ENCODE results near the gene CHMP6. TPM values are rescaled to one million over a fixed set of nuclear protein-coding genes. Genes with fewer than 3 reads are reported as not detected.

Gene CHMP6
- total RNA-seq (2014; rRNA removed; shearing (Covaris generic)) (7.9 and 10.8 TPM in 2 replicates), total RNA-seq (2022) (23.6 and 23.8 TPM in 2 replicates), Bru-seq, nascent RNA (percentile 40 among the genes with signal in this experiment), BruChase-seq, experiment 1, labeled RNA remaining after a 6-hour chase (percentile 48 among the genes with signal in this experiment), BruChase-seq, experiment 2, labeled RNA remaining after a 2-hour chase (percentile 48 among the genes with signal in this experiment)
- long read RNA-seq, transcript CHMP6-201 (8 exons, 1,664 nt): major isoform, 52 of 66 reads
- long read RNA-seq, partial matches to known transcripts: 7 of 66 reads
- long read RNA-seq, other reads (novel, unspliced or antisense): 6 of 66 reads

DNA sequence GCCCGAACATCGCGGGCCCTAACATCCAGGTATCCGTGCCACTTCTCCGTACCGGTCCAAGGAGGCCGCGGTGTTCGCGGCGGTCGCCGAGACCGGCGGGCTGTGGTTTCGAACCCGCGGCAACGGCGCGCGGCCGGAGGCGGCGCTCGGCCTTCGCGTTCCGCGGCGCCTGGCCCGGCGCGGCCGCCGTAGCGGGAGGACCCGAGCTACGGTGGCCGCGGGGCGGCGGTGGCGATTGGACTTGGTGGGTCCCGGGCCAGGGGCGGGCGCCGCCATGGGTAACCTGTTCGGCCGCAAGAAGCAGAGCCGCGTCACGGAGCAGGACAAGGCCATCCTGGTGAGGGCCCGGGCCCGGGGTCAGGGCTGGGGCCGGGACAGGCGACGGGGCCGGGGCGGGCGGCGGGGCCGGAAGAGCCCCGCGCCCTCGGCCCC lies at the start of gene CHMP6:
Gene CHMP6, plus strand, starts transcription at position 197 of the 432 bp plus-strand sequence. Its CDS starts 78 bp downstream, at position 275.
- no TSS peak for BruUV-seq (replicated peaks)
- H3K4me3 ChIP-seq (ENCODE audit: low read depth, low read length, poor library complexity, severe bottlenecking): peak within 1 kb of the TSS; percentile 82
- intact Hi-C loops (cut with micrococcal nuclease; ENCODE audit: unreplicated experiment): no loop called here

DNA sequence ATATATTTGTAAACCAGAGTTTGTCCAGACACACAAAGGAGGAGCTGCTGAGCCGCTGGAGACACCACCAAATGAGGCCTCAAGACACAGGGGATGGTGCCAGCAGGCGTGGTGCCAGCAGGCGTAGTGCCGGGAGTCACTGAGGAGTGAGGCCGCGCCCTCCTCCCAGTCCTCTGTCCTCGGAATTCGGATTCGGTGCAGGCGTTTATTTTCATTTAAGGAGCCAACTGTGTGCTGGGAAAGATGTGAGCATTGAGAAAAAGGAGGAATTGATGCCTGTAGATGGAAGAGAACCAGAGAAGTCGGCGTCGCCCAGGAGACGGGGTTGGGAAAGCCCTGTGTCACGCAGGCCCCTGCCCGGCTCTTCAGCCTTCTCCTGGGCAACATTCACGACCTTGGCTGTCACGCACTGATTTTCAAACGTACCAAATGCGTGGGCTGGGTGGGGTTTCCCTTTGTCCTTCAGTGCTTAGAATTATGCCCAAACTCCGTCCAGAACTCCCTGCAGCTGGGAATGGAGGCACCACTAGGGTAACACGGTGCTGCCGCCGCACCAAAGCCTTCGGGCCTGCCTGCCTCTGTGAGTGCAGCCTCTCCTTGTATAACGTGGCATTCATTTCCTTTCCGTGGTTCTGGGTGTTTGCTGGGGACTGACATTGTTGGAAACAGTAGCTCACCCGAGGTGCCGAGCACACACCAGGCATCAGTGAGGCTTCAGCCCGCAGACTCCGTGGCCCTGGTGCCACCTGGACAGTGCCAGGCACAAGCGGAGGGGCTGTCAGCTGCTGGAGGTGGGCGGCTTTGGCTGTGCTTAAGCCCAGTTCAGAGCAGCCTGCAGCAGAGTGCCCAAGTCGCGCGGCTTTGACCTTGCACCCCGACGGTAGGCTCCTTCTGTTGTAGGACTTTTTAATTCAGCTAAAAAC lies 49.0 kb upstream of the CHMP6 start:
- no peak for DNase-seq (ENCODE audit: low spot score)
- Histone ChIP-seq H2AFZ (ENCODE audit: low read length) (no peak overlapping the region), H3K27ac (ENCODE audit: low read depth, low read length, poor library complexity, severe bottlenecking) (no peak overlapping the region), H3K4me1 (ENCODE audit: insufficient read depth, low read length, poor library complexity, severe bottlenecking) (peaks cover 12% of the 10 kb centered on the region), H3K4me3 (ENCODE audit: low read depth, low read length, poor library complexity, severe bottlenecking) (no peak overlapping the region), H4K20me1 (ENCODE audit: insufficient read depth, low read length) (no peaks in the 10 kb centered on the region), H3K79me2 (ENCODE audit: insufficient read depth, low read depth, low read length) (no peaks in the 10 kb centered on the region), H3K36me3 (ENCODE audit: insufficient read depth, low read length) (peaks cover 18% of the 10 kb centered on the region), H3K9me3 (ENCODE audit: low read length) (no peaks in the 10 kb centered on the region), H3K4me2 (ENCODE audit: low read length) (no peak overlapping the region), H3K9me2 (ENCODE audit: insufficient read depth, low read length) (no peaks in the 10 kb centered on the region)
- intact Hi-C loops (cut with micrococcal nuclease; ENCODE audit: unreplicated experiment): no loop called here
- no TSS peak for BruUV-seq (replicated peaks)
- POLR2A ChIA-PET: interaction anchor here (0.9 kb wide), 1 partner anchor 576 kb away, joined by 3 read pairs; no protein-coding TSS in a partner anchor
- no peak for TF ChIP-seq EZH2phosphoT487 (IDR thresholded peaks at IDR 0.05; ENCODE audit: borderline replicate concordance, low read depth, low read length)
- TF ChIP-seq, protein P1, sequence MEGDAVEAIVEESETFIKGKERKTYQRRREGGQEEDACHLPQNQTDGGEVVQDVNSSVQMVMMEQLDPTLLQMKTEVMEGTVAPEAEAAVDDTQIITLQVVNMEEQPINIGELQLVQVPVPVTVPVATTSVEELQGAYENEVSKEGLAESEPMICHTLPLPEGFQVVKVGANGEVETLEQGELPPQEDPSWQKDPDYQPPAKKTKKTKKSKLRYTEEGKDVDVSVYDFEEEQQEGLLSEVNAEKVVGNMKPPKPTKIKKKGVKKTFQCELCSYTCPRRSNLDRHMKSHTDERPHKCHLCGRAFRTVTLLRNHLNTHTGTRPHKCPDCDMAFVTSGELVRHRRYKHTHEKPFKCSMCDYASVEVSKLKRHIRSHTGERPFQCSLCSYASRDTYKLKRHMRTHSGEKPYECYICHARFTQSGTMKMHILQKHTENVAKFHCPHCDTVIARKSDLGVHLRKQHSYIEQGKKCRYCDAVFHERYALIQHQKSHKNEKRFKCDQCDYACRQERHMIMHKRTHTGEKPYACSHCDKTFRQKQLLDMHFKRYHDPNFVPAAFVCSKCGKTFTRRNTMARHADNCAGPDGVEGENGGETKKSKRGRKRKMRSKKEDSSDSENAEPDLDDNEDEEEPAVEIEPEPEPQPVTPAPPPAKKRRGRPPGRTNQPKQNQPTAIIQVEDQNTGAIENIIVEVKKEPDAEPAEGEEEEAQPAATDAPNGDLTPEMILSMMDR (conservative IDR thresholded peaks at IDR 0.05; ENCODE audit: low read length): no peak
- CTCF ChIA-PET (ENCODE audit: unreplicated experiment): interaction anchor here (0.7 kb wide), 1 partner anchor 14 kb away, joined by 3 read pairs; no protein-coding TSS in a partner anchor

More for the DNA sequence above, at the start of gene CHMP6:
- Histone ChIP-seq H3K9me2 (ENCODE audit: insufficient read depth, low read length) (no peaks in the 10 kb centered on the region), H3K27ac (ENCODE audit: low read depth, low read length, poor library complexity, severe bottlenecking) (no peak within 1 kb of the TSS), H3K4me1 (ENCODE audit: insufficient read depth, low read length, poor library complexity, severe bottlenecking) (no peaks in the 10 kb centered on the region), H3K79me2 (ENCODE audit: insufficient read depth, low read depth, low read length) (no peaks in the 10 kb centered on the region), H3K9me3 (ENCODE audit: low read length) (no peaks in the 10 kb centered on the region), H2AFZ (ENCODE audit: low read length) (peak within 1 kb of the TSS; percentile 82; the same call in 1 of the 2 replicates), H3K4me2 (ENCODE audit: low read length) (peak within 1 kb of the TSS; percentile 68), H4K20me1 (ENCODE audit: insufficient read depth, low read length) (no peaks in the 10 kb centered on the region), H3K36me3 (ENCODE audit: insufficient read depth, low read length) (no peaks in the 10 kb centered on the region)
- DNase-seq (ENCODE audit: low spot score): peak; percentile 75
- ChIA-PET CTCF (ENCODE audit: unreplicated experiment) (no interaction called here), POLR2A (no interaction called here)
- TF ChIP-seq EZH2phosphoT487 (IDR thresholded peaks at IDR 0.05; ENCODE audit: borderline replicate concordance, low read depth, low read length): no peak
- TF ChIP-seq, protein P1 (conservative IDR thresholded peaks at IDR 0.05; ENCODE audit: low read length): no peak; the same call in 1 of the 2 replicates

Measured in OCI-LY7 (cell line).